HCT116 (cell line): ENCODE results near the gene FIBP.

ENCODE experiments used
- CBX3 ChIP-seq: IDR thresholded peaks from 2 replicates; pipeline ENCODE4 v1.6.1; 2012; ENCODE audit warnings: low read depth
- CEBPB ChIP-seq: IDR thresholded peaks from 2 replicates; pipeline ENCODE4 v1.6.1; 2012; ENCODE audit warnings: low read depth
- CTCF ChIP-seq, 3 experiments: fragments of 200-600 bp in 1 of 3; sonication (generic) in 1 of 3; IDR thresholded peaks in 2 of 3; conservative IDR thresholded peaks in 1 of 3; 2 replicates each; pipeline ENCODE4 v1.5.1; 2012 to 2017; ENCODE audit warnings: low read depth in 2 of 3, low read length in 2 of 3, antibody characterized with exemption in 1 of 3, borderline replicate concordance in 1 of 3, control low read depth in 1 of 3, mild to moderate bottlenecking in 1 of 3, mixed read lengths in 1 of 3, mixed run types in 1 of 3, moderate library complexity in 1 of 3; ENCODE audit not compliant: insufficient read depth in 1 of 3
- EZH2 ChIP-seq: fragments of 200-600 bp; sonication (generic); IDR thresholded peaks from 2 replicates; pipeline ENCODE4 v1.6.1; 2017; ENCODE audit warnings: antibody characterized with exemption, mixed run types
- MAX ChIP-seq: IDR thresholded peaks from 2 replicates; pipeline ENCODE4 v1.6.1; 2012
- POLR2A ChIP-seq: IDR thresholded peaks from 2 replicates; pipeline ENCODE4 v1.7.0; 2011; ENCODE audit warnings: borderline replicate concordance; ENCODE audit not compliant: insufficient read depth, insufficient read length; ENCODE audit errors: extremely low read depth
- SP1 ChIP-seq: IDR thresholded peaks from 2 replicates; pipeline ENCODE4 v1.6.1; 2012; ENCODE audit warnings: low read depth

- no peak for TF ChIP-seq CTCF (IDR thresholded peaks at IDR 0.05 in 2 of 3, conservative IDR thresholded peaks at IDR 0.05 in 1 of 3; ENCODE audit: borderline replicate concordance in 1 of 3, insufficient read depth in 1 of 3, low read depth in 2 of 3, low read length in 2 of 3)
- no peak for TF ChIP-seq SP1
- no peak for TF ChIP-seq MAX
- no peak for TF ChIP-seq CBX3
- TF ChIP-seq POLR2A: no peak
- no peak for TF ChIP-seq EZH2
- TF ChIP-seq CEBPB: no peak
Measured at GRCh38 chr11:65922565-65922964, 34.3 kb upstream of the FIBP start.
